ENCODE measurements around the gene TNS3.

DNA sequence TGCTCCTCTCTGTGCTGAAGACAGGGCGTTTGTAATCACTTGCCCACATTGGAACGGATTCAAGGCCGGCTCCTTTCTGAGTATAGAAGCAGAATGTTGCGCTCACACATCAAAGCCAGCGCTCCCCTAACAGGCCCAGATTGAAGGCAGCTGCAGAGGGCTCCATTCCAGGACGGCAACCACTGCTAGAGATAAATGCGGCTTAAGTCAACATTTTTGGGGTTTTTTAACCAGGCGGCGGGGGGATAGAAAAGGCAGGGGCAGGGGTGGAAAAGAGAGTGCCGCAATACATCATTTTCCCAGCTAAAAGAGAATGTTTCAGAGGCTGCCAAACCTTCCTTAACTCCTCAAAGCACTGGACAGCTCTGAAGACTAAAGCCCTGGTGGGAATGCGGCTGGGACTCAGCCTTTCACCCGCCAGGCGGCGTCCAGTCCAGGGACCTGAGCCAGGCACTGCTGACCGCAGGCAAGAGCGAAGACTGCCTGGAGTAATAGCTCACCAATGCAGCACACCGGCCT lies 189.6 kb downstream of the TNS3 start:
- TF ChIP-seq GATA1 (IDR thresholded peaks at IDR 0.05; ENCODE audit: low read depth, low read length) (no peak), POLR2A (IDR thresholded peaks at IDR 0.05; ENCODE audit: low read length) (no peak)
